Measurements from ENCODE around the gene ABCD1. TPM values are rescaled to one million over a fixed set of nuclear protein-coding genes. Genes with fewer than 3 reads are reported as not detected.
A peak's percentile ranks its signal among the peaks of the same experiment; 100 is the strongest.

The ABCD1 gene
- total and polyA plus RNA-seq, 2 experiments from 2014 or later, result 10.5 to 14.2 TPM

DNA sequence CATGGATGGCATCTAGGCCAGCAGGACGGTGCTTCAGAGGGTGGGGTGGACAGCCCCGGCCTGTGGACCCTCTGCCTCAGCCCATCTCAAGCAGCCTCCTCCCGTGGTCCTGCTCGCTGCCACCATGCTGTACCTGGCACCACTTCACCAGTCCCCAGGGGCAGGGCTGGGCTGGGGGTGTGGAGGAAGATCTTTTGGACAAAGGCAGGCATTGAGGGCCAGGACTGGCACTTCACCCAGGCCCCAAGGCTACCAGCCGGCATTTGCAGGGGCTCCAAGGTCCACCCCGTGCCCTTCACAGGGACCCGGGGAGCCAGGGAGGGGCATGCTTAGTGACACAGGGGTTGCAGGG, 40.1 kb downstream of the ABCD1 start:
- no peak overlapping the region for H3K4me3 ChIP-seq

GRCh38 chrX:153765138-153766079, 40.8 kb downstream of the ABCD1 start:
- Histone ChIP-seq H2AFZ (no peak overlapping the region), H3K4me2 (peak overlapping the region; percentile 69), H3K79me2 (no peaks in the 10 kb centered on the region), H3K27ac (peak overlapping the region; percentile 75), H4K20me1 (ENCODE audit: insufficient read depth, poor library complexity, severe bottlenecking) (no peaks in the 10 kb centered on the region), H3K9me3 (ENCODE audit: low read depth) (no peaks in the 10 kb centered on the region), H3K4me1 (ENCODE audit: insufficient read depth) (peaks cover 5% of the 10 kb centered on the region), H3K27me3 (no peaks in the 10 kb centered on the region), H3K36me3 (replicated peaks; ENCODE audit: insufficient read depth, low read depth) (no peaks in the 10 kb centered on the region), H3K4me3 (no peak overlapping the region), H3K9me2 (replicated peaks; ENCODE audit: insufficient read depth) (no peaks in the 10 kb centered on the region)
- 80% methylated on average over 18 of the region's 27 CpGs for WGBS (ENCODE audit: low lambda C conversion rate, missing lambda C conversion rate)
- TF ChIP-seq EZH2phosphoT487 (IDR thresholded peaks at IDR 0.05; ENCODE audit: low read depth, severe bottlenecking, unreplicated experiment), result no peak
- no peak for TF ChIP-seq CTCF (IDR thresholded peaks at IDR 0.05; ENCODE audit: poor library complexity)
- TF ChIP-seq EZH2 (IDR thresholded peaks at IDR 0.05; ENCODE audit: borderline replicate concordance), result no peak
- no peak for DNase-seq (ENCODE audit: low spot score)

More for the DNA sequence above, 40.1 kb downstream of the ABCD1 start:
- no peak for DNase-seq (ENCODE audit: low spot score)
- no peak overlapping the region for H3K27ac ChIP-seq
- H3K4me1 ChIP-seq (ENCODE audit: insufficient read depth), result peaks cover 5% of the 10 kb centered on the region
- H4K20me1 ChIP-seq (ENCODE audit: insufficient read depth, poor library complexity, severe bottlenecking), result no peaks in the 10 kb centered on the region
- no peaks in the 10 kb centered on the region for H3K9me2 ChIP-seq (replicated peaks; ENCODE audit: insufficient read depth)
- H3K27me3 ChIP-seq, result no peaks in the 10 kb centered on the region
- no peak overlapping the region for H2AFZ ChIP-seq
- TF ChIP-seq EZH2 (IDR thresholded peaks at IDR 0.05; ENCODE audit: borderline replicate concordance) (no peak), EZH2phosphoT487 (IDR thresholded peaks at IDR 0.05; ENCODE audit: low read depth, severe bottlenecking, unreplicated experiment) (no peak), CTCF (IDR thresholded peaks at IDR 0.05; ENCODE audit: poor library complexity) (no peak)
- no peak overlapping the region for H3K4me2 ChIP-seq
- H3K9me3 ChIP-seq (ENCODE audit: low read depth), result no peaks in the 10 kb centered on the region
- 94% methylated on average over 7 of the region's 7 CpGs for WGBS (ENCODE audit: low lambda C conversion rate, missing lambda C conversion rate)
- H3K79me2 ChIP-seq, result no peaks in the 10 kb centered on the region
- no peaks in the 10 kb centered on the region for H3K36me3 ChIP-seq (replicated peaks; ENCODE audit: insufficient read depth, low read depth)

DNA sequence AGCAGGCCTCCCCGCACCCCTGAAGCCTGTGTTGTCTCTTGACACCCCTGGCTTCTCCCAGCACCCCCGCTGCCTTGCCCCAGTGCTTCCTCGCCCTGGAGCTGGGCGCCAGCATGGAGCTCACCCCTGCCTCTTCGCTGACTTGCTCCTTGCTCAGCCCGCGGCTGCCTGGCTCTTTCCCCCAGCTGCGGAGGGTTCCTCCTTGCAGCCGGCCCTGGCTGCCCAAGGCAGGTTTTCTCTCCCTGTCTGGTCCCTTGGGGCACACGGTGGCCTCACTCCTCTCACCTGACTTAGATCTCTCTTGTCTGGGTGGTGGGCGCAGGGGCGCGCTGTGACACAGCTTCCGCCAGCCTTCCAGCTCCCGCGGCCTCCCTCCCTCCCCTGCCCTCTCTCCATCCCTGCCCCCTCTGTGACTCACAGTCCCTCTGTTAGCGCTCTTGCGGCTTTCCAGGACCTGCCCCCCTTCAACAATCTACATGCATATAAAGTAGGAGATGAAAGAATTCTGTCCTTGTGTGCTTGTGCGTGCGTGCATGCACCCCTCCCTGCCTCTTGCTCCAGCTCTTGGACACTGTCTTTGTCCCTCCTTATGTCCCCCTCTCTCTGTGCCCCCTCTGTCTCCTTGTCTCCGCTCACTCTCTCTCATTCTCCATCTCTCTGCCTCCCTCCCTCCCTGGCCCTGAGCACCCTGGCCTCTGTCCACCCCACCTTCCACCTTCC, 41.6 kb downstream of the ABCD1 start:
- Histone ChIP-seq H3K27ac (peak overlapping the region; percentile 75), H2AFZ (no peak overlapping the region), H3K9me3 (ENCODE audit: low read depth) (no peaks in the 10 kb centered on the region), H3K9me2 (replicated peaks; ENCODE audit: insufficient read depth) (no peaks in the 10 kb centered on the region), H3K4me1 (ENCODE audit: insufficient read depth) (peaks cover 5% of the 10 kb centered on the region), H4K20me1 (ENCODE audit: insufficient read depth, poor library complexity, severe bottlenecking) (no peaks in the 10 kb centered on the region), H3K36me3 (replicated peaks; ENCODE audit: insufficient read depth, low read depth) (no peaks in the 10 kb centered on the region), H3K79me2 (no peaks in the 10 kb centered on the region), H3K27me3 (no peaks in the 10 kb centered on the region), H3K4me3 (no peak overlapping the region), H3K4me2 (peak overlapping the region; percentile 69)
- TF ChIP-seq EZH2phosphoT487 (IDR thresholded peaks at IDR 0.05; ENCODE audit: low read depth, severe bottlenecking, unreplicated experiment) (no peak), EZH2 (IDR thresholded peaks at IDR 0.05; ENCODE audit: borderline replicate concordance) (no peak), CTCF (IDR thresholded peaks at IDR 0.05; ENCODE audit: poor library complexity) (no peak)
- WGBS (ENCODE audit: low lambda C conversion rate, missing lambda C conversion rate), result 56% methylated on average over 14 of the region's 21 CpGs
- DNase-seq (ENCODE audit: low spot score), result peak; percentile 72

Data from hepatocyte (in vitro differentiated cells).